T-helper 1 cell treated with Interleukin-12 subunit alpha and Interleukin-12 subunit beta and Interleukin-4 antibody, amounts not matched to agents 30 μg/mL and 1 μg/mL, for 36 hours (primary cell): ENCODE results near the gene SIK3.

Experiments
- H3K27ac Mint-ChIP-seq: one replicate; pipeline ENCODE4 v1.8.0; 2021; ENCODE audit warnings: mild to moderate bottlenecking, mixed read lengths
- H3K27me3 Mint-ChIP-seq: one replicate; pipeline ENCODE4 v1.8.0; 2021; ENCODE audit warnings: low read depth, mixed read lengths
- H3K36me3 Mint-ChIP-seq: one replicate; pipeline ENCODE4 v1.8.0; 2021; ENCODE audit warnings: low read depth, mixed read lengths
- H3K4me1 Mint-ChIP-seq: one replicate; pipeline ENCODE4 v1.8.0; 2021; ENCODE audit warnings: low read depth, mixed read lengths
- H3K4me3 Mint-ChIP-seq: one replicate; pipeline ENCODE4 v1.8.0; 2021; ENCODE audit warnings: mild to moderate bottlenecking, moderate library complexity, mixed read lengths
- H3K9me3 Mint-ChIP-seq: one replicate; pipeline ENCODE4 v1.8.0; 2021; ENCODE audit warnings: mixed read lengths

SIK3 gene

DNA sequence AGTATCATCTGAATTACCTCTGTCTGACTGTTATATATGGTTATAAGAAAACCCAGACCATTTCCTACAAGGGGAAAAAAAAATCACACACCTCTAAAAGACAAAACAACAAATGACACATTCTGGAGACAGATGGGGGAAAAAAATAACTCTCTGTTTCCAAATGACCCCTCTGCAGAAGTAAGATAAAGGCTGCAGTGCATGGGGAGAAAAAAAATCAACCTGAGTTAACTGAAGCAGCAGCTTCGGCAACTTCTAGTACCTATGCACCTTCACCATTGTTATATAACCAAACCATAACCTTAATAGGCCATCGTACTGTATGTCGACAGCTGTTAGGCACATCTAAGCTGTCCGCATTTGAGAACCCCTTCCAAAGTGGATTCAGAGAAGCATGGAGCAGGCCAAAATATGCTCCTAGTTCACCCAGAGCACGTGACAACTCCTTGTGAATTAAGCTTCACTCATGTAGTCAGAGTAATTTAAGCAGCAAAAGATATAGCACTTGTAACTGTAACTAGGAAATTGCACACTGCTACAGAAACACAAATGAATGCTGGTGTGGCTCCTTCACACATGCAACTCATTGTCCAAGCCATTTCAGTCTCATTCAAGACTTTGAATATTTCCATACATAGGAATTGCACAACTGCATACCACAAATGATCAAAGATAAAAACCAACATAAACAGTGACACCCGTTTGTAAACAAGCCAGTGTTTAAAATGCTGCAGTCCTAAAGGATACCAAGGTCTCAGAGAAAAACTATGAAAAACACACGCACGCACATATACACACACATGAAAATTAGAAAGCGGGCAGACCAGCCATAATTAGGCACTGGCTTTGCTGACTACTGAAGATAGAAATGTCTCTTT, 2.7 kb downstream of the SIK3 start:
- Mint-ChIP-seq H3K9me3 (peaks cover 6% of the 10 kb centered on the region), H3K4me1 (peaks cover 64% of the 10 kb centered on the region), H3K27ac (peak overlapping the region; percentile 97), H3K27me3 (peaks cover 2% of the 10 kb centered on the region), H3K36me3 (peaks cover 19% of the 10 kb centered on the region), H3K4me3 (peak overlapping the region; percentile 99)

DNA sequence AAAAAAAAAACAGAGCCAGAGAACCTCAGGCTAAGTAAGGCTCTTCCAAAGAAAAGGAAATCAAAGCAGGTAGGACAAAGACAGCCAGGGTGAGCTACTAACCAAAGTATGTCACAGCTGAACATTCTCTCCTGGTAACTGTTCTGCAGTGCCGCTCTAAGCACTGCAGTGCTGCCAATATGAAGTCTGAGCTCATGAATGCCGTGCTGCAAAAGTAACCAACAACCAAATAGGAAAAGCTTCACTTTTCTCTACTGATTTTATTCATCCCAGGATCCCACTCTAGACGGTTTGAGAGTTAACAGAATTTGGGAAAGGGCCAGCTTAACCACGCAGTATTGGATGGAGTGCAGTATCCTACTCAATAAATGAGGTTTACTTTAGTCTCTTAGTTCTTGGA, 3.5 kb downstream of the SIK3 start:
- Mint-ChIP-seq H3K27ac (peak overlapping the region; percentile 97), H3K9me3 (peaks cover 6% of the 10 kb centered on the region), H3K36me3 (peaks cover 20% of the 10 kb centered on the region), H3K4me1 (peaks cover 66% of the 10 kb centered on the region), H3K27me3 (no peaks in the 10 kb centered on the region), H3K4me3 (no peak overlapping the region)

DNA sequence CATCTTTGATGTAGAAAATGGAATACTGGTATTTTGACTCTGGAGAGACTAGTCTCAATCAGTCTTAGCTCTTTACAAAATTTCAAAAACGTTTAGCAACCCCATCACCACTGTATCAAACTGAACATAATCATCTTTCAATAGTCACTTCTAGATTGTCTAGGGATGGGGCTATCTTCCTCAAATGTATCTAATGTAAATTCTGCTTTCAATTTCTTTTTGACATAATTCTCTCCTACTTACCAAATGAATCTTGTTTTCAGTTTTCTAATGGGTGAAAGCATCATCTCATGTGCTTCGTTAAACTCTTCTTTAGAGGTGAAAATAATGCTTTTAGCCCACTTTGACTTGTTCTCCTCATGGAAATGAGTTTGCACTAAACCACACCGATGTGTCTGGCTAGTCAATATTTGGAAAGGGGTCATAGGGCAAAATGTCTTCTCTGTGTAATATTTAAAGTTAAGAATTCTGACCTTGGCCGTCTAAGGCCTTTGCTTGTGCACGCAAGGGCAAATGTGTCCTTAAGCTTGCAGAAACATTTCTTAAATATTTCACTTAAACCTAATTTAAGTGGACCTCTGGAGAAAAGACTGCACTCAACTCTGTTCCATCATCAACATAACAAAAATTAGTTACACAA, 5.2 kb downstream of the SIK3 start:
- Mint-ChIP-seq H3K27me3 (no peaks in the 10 kb centered on the region), H3K4me3 (peak overlapping the region; percentile 40), H3K36me3 (peaks cover 21% of the 10 kb centered on the region), H3K9me3 (peaks cover 6% of the 10 kb centered on the region), H3K4me1 (peaks cover 61% of the 10 kb centered on the region), H3K27ac (peak overlapping the region; percentile 77)

DNA sequence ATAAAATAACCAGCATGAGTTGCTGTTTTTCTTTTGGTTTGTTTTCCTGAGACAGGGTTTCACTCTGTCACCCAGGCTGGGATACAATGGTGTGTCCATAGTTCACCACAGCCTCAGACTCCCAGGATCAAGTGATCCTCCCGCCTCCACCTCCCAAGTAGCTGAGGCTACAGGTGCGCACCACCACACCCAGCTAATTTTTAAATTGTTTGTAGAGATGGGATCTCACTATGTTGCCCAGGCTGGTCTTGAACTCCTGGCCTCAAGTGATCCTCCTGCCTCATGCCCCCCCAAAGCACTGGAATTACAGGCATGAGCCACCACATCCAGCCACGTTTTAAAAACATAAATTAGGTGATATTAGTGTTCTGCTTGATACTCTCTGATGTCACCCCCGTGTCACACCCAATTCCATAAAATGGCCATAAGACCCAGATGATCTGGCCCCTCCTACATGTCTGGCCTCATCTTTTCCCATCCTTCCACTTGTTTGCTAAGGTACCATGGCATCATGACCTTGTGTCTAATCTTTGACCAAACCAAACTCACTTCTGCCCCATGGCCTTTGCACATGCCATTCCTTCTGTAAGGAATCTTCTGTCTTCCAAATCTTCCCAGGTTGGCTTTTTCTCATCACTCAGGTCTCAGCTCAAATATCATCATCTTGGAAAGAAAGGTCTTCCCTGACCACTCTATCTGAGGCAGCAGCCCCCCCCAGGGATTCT, 6.3 kb downstream of the SIK3 start:
- H3K4me1 Mint-ChIP-seq: peaks cover 62% of the 10 kb centered on the region
- H3K36me3 Mint-ChIP-seq: peaks cover 21% of the 10 kb centered on the region
- no peaks in the 10 kb centered on the region for H3K27me3 Mint-ChIP-seq
- H3K9me3 Mint-ChIP-seq: peaks cover 6% of the 10 kb centered on the region
- H3K27ac Mint-ChIP-seq: peak overlapping the region; percentile 13
- no peak overlapping the region for H3K4me3 Mint-ChIP-seq

DNA sequence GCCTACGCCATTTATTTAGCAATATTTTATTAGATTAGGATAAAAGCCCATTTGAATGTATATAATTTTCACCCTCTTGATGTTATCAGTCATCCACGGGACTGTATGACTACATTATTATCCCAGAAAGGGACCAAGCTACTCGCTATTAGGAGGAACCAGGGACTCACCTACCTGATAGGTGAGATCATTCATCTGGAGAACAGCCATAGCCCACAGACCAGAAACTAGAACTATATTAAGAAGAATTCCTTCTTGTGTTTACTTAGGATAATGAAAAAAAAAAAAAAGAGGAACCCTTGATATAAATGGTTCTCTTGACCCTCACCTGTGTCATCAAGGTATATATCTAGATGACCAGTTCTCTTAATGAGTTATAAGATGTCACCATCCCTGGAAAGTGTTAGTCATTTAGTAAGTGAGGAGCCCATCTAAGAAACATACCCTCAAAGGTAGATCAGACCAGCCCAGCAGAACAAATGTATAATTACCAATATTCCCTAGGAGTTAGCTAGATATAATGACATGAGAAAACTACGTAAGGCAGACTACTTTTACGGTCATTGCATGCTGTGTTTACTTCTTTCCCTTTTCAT, 8.0 kb downstream of the SIK3 start:
- Mint-ChIP-seq H3K27ac (no peak overlapping the region), H3K27me3 (no peaks in the 10 kb centered on the region), H3K36me3 (peaks cover 19% of the 10 kb centered on the region), H3K9me3 (peaks cover 6% of the 10 kb centered on the region), H3K4me1 (peaks cover 48% of the 10 kb centered on the region), H3K4me3 (no peak overlapping the region)

DNA sequence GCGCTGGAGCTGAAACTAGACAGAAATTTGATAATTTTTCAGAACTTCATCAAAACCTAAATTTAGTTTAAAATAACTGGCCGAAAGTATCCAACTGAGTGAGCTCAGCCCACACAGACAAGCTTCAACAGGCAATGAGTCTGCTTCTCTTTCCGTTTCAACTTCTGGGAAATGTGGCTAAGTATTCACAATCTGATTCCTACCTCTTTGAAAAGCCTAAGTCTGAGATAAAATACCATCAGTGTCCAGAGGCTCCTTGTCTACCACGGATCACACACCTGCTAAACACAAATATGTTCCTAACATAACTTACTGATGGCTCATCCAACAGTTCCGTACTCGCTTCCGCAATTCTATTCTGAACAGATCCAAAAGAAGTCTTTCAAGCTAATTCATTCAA, 8.5 kb downstream of the SIK3 start:
- peaks cover 6% of the 10 kb centered on the region for H3K9me3 Mint-ChIP-seq
- H3K27ac Mint-ChIP-seq: no peak overlapping the region
- H3K4me3 Mint-ChIP-seq: no peak overlapping the region
- H3K4me1 Mint-ChIP-seq: peaks cover 47% of the 10 kb centered on the region
- H3K36me3 Mint-ChIP-seq: peaks cover 19% of the 10 kb centered on the region
- H3K27me3 Mint-ChIP-seq: no peaks in the 10 kb centered on the region

DNA sequence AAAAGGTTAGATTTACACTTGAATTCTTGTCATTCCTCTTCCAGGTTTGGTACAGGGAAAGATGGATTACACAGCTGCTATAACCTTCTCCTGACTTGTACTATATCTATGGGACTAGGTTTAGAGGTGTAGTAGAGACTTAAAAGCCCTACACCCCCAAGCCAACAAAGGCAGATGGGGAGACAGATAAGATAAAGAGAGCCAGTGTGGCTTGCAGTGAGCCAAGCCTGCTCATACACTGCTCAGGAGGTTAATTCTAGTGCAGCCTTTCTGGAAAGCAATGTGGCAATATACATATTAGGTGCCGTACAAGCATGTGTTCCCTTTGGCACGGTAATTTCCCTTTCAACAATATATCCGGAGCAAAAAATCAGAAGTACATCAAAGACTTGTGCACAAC, 10.8 kb downstream of the SIK3 start:
- H3K27ac Mint-ChIP-seq: no peak overlapping the region
- H3K9me3 Mint-ChIP-seq: peaks cover 5% of the 10 kb centered on the region
- H3K4me3 Mint-ChIP-seq: no peak overlapping the region
- peaks cover 12% of the 10 kb centered on the region for H3K36me3 Mint-ChIP-seq
- no peaks in the 10 kb centered on the region for H3K27me3 Mint-ChIP-seq
- peaks cover 36% of the 10 kb centered on the region for H3K4me1 Mint-ChIP-seq

DNA sequence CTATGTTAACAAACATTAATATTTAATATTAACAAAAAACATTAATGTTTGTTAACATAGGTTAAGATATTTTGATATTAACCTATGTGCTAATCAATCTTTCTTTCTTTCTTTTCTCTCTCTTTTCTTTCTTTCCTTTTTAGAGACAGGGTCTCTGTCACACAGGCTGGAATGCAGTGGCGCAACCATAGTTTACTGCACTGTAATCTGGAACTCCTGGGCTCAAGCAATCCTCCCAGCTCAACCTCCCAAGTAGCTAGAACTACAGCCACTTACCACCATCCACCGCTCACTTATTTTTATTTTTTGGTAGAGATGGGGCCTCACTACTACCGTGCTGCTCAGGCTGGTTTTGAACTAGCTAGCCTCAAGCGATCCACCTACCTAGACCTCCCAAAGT, 13.2 kb downstream of the SIK3 start:
- H3K27me3 Mint-ChIP-seq: no peaks in the 10 kb centered on the region
- H3K27ac Mint-ChIP-seq: no peak overlapping the region
- no peaks in the 10 kb centered on the region for H3K9me3 Mint-ChIP-seq
- H3K4me1 Mint-ChIP-seq: peaks cover 26% of the 10 kb centered on the region
- peaks cover 4% of the 10 kb centered on the region for H3K36me3 Mint-ChIP-seq
- H3K4me3 Mint-ChIP-seq: no peak overlapping the region

DNA sequence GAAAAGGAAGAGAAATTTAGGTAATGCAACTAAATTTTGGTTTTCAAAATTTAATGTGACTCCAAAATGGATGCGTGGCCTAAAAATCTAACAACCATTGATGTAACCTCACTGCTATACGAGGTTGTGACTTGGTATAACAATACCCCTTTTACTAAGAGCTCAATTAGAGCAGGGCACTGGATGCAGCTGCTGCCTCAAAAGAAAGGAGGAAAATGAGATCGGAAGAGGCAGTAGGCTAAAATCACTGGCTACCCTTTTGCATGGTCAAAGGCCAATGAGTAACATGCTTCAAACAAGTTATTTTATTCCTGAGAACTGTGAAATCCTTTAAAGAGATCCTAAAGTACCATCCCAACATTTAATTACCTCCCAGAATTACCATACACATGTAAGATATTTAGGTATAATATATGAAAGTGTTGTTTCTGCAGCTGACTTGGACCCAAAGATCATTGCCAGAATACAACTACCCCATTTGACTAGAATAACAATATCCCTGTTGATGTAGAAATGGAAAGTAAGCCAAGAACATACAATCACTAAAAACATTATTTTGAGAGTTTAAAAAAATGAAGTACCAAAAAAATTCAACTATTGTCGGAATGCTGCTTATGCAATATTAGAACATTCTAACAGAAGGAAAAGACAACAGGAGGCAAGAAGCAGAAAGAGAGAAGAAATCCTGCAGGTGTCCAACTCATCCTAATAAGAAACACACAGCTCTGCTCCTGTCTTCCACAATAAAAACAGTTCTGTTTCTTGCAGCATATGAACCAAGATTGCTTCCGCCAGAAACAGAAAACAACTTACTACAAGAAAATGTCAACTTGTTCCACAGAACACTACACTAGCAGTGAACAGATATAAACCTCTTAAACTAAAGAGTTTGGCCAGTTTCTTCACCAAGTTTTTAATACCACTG, 15.0 kb downstream of the SIK3 start:
- peaks cover 23% of the 10 kb centered on the region for H3K4me1 Mint-ChIP-seq
- no peaks in the 10 kb centered on the region for H3K27me3 Mint-ChIP-seq
- H3K27ac Mint-ChIP-seq: no peak overlapping the region
- H3K36me3 Mint-ChIP-seq: peaks cover 4% of the 10 kb centered on the region
- no peaks in the 10 kb centered on the region for H3K9me3 Mint-ChIP-seq
- no peak overlapping the region for H3K4me3 Mint-ChIP-seq

DNA sequence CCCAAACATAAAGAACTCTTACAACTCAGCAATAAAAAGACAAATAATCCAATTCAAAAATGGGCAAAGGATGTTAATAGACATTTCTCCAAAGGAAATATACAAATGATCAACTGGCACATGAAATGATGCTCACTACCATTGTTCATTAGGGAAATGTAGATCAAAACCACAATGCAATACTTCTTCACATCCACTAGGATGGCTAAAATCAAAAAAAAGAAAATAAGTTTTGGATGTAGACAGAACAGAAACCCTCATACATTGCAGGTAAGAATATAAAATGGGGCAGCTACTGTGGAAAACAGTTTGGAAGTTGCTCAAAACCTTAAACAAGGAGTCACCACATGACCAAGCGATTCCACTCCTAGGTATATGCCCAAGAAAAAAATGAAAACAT, 16.3 kb downstream of the SIK3 start:
- Mint-ChIP-seq H3K27me3 (no peaks in the 10 kb centered on the region), H3K36me3 (peaks cover 4% of the 10 kb centered on the region), H3K4me1 (peaks cover 25% of the 10 kb centered on the region), H3K9me3 (no peaks in the 10 kb centered on the region), H3K27ac (no peak overlapping the region), H3K4me3 (no peak overlapping the region)

DNA sequence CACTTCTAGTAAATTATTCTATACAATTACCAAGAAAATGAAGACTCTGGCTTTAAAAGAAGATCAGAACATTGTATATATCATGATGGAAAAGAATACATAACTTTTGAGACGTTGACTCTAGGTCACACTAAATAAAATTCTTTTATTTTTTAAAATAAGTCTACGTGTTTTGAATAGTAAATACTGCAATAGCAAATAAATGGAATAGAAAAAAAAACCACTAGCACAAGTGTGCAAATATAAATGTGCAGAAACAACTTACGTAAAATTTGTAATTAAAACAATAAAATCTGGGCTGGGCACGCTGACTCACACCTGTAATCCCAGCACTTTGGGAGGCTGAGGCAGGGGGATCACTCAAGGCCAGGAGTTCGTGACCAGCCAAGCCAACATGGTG, 17.9 kb downstream of the SIK3 start:
- H3K27ac Mint-ChIP-seq: no peak overlapping the region
- peaks cover 6% of the 10 kb centered on the region for H3K36me3 Mint-ChIP-seq
- peaks cover 26% of the 10 kb centered on the region for H3K4me1 Mint-ChIP-seq
- no peaks in the 10 kb centered on the region for H3K9me3 Mint-ChIP-seq
- H3K27me3 Mint-ChIP-seq: no peaks in the 10 kb centered on the region
- no peak overlapping the region for H3K4me3 Mint-ChIP-seq

DNA sequence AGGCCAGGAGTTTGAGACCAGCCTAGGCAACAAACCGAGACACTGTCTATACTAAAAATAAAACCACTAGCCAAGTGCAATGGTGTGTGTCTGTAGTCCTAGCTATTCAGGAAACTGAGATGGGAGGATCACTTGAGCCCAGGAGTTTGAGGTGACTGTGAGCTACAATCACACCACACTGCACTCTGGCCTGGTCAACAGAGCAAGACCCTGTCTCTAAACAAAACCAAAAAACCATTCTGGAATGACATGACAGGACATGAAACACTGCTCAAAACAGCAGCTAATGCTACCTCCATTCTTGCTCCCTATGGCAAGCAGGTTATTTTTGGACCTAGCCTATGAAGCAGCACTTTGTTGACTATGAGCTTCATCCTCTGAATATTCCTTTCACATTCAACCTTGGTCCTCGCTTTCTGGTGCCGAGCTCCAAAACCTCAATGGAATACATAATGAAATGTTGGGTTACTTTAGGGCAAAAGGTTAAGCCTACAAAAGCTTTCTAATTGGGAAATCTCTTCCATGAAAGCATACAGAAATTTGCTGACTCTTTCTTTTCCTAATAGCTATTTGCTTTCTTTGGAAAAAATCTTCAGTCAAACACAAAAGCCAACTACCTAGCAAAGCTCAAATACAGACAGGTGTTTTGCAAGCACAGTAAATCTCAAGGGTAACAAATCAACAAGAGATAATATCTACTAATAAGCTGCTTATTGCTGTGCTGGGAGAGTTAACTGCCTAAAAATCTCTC, 21.1 kb downstream of the SIK3 start:
- Mint-ChIP-seq H3K4me3 (no peak overlapping the region), H3K27ac (no peak overlapping the region), H3K27me3 (no peaks in the 10 kb centered on the region), H3K9me3 (no peaks in the 10 kb centered on the region), H3K36me3 (peaks cover 6% of the 10 kb centered on the region), H3K4me1 (peaks cover 39% of the 10 kb centered on the region)

DNA sequence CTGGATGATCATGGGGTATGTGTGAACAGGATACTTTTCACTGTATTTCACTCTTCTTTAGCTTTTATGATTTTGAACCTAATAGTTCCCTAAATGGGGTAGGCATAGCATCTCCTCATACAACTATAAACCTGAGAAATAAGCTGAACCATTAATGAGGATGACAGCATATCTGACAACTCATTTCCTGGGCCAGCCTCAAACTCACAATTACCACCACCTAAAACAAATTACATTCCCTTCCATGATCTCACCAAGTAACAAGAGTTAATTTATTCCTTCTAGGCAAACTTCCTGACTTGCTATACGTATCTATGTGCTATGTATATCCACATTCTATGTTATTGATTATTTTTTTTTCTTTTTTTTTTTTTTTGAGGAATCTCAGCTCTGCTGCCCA, 23.0 kb downstream of the SIK3 start:
- H3K27me3 Mint-ChIP-seq: no peaks in the 10 kb centered on the region
- H3K9me3 Mint-ChIP-seq: no peaks in the 10 kb centered on the region
- peaks cover 6% of the 10 kb centered on the region for H3K36me3 Mint-ChIP-seq
- no peak overlapping the region for H3K27ac Mint-ChIP-seq
- peaks cover 44% of the 10 kb centered on the region for H3K4me1 Mint-ChIP-seq
- H3K4me3 Mint-ChIP-seq: no peak overlapping the region
